ENCODE measurements around the gene BTBD17.

Gene BTBD17

DNA sequence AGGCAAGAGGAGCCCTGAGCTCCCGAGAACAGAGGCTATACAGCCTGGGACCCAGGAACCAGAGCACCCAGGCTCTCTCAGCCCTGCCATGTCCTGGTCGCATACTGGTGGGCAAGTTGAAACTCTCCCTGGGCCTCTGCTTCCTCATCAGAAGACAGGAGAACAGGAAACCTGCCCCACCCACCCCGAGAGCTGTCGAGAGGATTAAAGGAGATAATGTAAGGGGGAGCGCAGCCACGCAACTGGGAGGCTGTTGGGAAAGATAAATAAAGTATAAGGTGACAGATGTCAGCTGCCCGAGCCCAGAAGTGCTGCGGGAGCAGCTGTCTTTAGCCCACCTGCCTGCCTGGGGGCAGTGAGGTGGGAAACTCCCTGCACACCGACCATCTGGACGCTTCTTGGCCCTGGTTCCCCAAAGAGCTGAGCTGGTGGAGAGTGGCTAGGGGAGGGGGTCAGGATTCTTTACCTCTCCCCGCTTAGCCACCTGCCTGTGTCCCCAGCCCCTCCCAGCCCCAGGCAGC, 28.8 kb downstream of the BTBD17 start:
- Histone ChIP-seq H3K27me3 (ENCODE audit: control insufficient read depth in 3 of 3, insufficient read depth in 3 of 3, low read depth in 1 of 3, low read length in 3 of 3) (peaks cover 0 to 78% (median 0%) of the 10 kb centered on the region in 3 experiments), H3K23ac (ENCODE audit: low read depth, low read length, poor library complexity) (no peak overlapping the region), H3K4me3 (ENCODE audit: low read length in 2 of 2) (no peak overlapping the region), H3K4me2 (ENCODE audit: insufficient read depth, low read length, poor library complexity, severe bottlenecking) (no peak overlapping the region), H3K18ac (ENCODE audit: low read length) (peak overlapping the region; percentile 81), H3K36me3 (replicated peaks in 1 of 2; ENCODE audit: control insufficient read depth in 2 of 2, insufficient read depth in 2 of 2, low read length in 2 of 2) (no peaks in the 10 kb centered on the region), H3K9ac (ENCODE audit: low read depth, low read length, poor library complexity) (no peak overlapping the region), H3K79me1 (ENCODE audit: low read depth, low read length) (no peaks in the 10 kb centered on the region), H2BK5ac (ENCODE audit: low read length) (peak overlapping the region; percentile 85), H3K4me1 (ENCODE audit: control insufficient read depth in 2 of 2, insufficient read depth in 1 of 2, low read depth in 1 of 2, low read length in 2 of 2) (peaks cover 0 to 3% of the 10 kb centered on the region in 2 donors), H2AFZ (ENCODE audit: low read length) (no peak overlapping the region), H4K8ac (ENCODE audit: low read depth, low read length) (no peak overlapping the region), H3K4ac (ENCODE audit: low read length) (no peak overlapping the region), H2BK120ac (ENCODE audit: low read depth, low read length) (no peak overlapping the region), H2AK5ac (ENCODE audit: low read depth, low read length) (peak overlapping the region; percentile 40), H4K91ac (ENCODE audit: low read depth, low read length, poor library complexity) (no peak overlapping the region), H3K14ac (ENCODE audit: low read length) (no peak overlapping the region), H3K9me3 (replicated peaks in 1 of 2; ENCODE audit: control insufficient read depth in 2 of 2, insufficient read depth in 1 of 2, low read depth in 1 of 2, low read length in 2 of 2) (peaks cover 0 to 5% of the 10 kb centered on the region in 2 donors), H2BK12ac (ENCODE audit: low read length) (no peak overlapping the region), H3K27ac (replicated peaks; ENCODE audit: low read length) (no peak overlapping the region), H2BK15ac (ENCODE audit: low read length) (peak overlapping the region; percentile 41)
- DNase-seq (ENCODE audit: low spot score), result no peak
- no CpG with 5 or more reads among the region's 11 CpGs for WGBS, 2 donors (ENCODE audit: extremely low coverage in 2 of 2, insufficient read length in 2 of 2, insufficient replicate concordance in 1 of 2)

DNA sequence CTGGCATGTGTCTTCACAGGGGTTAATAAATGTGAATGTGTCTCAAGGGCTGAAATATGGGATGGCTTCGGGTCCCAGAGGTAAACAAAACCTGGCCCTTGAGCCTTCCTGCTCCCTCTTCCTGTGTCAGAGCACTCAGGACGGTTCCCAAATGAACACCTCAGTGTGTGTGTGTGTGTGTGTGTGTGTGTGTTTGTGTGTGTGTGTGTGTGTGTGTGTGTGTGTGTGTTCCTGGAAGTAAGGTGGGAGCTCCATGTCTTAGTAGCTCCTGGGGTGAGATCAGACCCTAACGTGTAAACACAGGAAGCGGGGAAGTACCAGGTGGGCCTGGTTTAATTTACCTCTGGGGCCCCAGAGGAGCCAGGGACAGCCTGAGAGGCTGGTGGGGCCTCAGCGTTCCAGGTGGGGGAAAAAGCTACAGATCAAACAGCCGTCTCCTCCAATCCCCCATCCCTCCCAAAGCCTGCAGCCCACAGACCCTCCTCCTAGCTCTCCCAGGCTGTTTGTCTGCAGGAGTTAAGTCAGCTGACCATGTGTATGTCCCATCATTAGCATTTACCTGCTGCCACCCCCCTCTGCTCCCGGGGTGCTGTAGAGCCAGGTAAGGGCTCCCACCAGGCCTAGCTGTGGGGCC, 29.5 kb downstream of the BTBD17 start:
- Histone ChIP-seq H3K14ac (ENCODE audit: low read length) (no peak overlapping the region), H3K4ac (ENCODE audit: low read length) (peak overlapping the region; percentile 55), H3K27ac (replicated peaks; ENCODE audit: low read length) (no peak overlapping the region), H4K91ac (ENCODE audit: low read depth, low read length, poor library complexity) (no peak overlapping the region), H3K18ac (ENCODE audit: low read length) (peak overlapping the region; percentile 81), H3K9ac (ENCODE audit: low read depth, low read length, poor library complexity) (no peak overlapping the region), H3K4me2 (ENCODE audit: insufficient read depth, low read length, poor library complexity, severe bottlenecking) (no peak overlapping the region), H3K79me1 (ENCODE audit: low read depth, low read length) (no peaks in the 10 kb centered on the region), H2BK5ac (ENCODE audit: low read length) (peak overlapping the region; percentile 85), H2BK120ac (ENCODE audit: low read depth, low read length) (no peak overlapping the region), H2AFZ (ENCODE audit: low read length) (no peak overlapping the region), H3K4me1 (ENCODE audit: control insufficient read depth in 2 of 2, insufficient read depth in 1 of 2, low read depth in 1 of 2, low read length in 2 of 2) (peaks cover 0 to 4% of the 10 kb centered on the region in 2 donors), H2BK15ac (ENCODE audit: low read length) (peak overlapping the region; percentile 41), H3K27me3 (ENCODE audit: control insufficient read depth in 3 of 3, insufficient read depth in 3 of 3, low read depth in 1 of 3, low read length in 3 of 3) (peaks cover 0 to 78% (median 0%) of the 10 kb centered on the region in 3 experiments), H3K9me3 (replicated peaks in 1 of 2; ENCODE audit: control insufficient read depth in 2 of 2, insufficient read depth in 1 of 2, low read depth in 1 of 2, low read length in 2 of 2) (peaks cover 0 to 5% of the 10 kb centered on the region in 2 donors), H3K36me3 (replicated peaks in 1 of 2; ENCODE audit: control insufficient read depth in 2 of 2, insufficient read depth in 2 of 2, low read length in 2 of 2) (no peaks in the 10 kb centered on the region), H2AK5ac (ENCODE audit: low read depth, low read length) (peak overlapping the region; percentile 40), H4K8ac (ENCODE audit: low read depth, low read length) (no peak overlapping the region), H3K4me3 (ENCODE audit: low read length in 2 of 2) (no peak overlapping the region), H3K23ac (ENCODE audit: low read depth, low read length, poor library complexity) (peak overlapping the region; percentile 4), H2BK12ac (ENCODE audit: low read length) (no peak overlapping the region)
- no peak for DNase-seq (ENCODE audit: low spot score)
- WGBS, 2 donors (ENCODE audit: extremely low coverage in 2 of 2, insufficient read length in 2 of 2, insufficient replicate concordance in 1 of 2), result no CpG with 5 or more reads among the region's 7 CpGs

DNA sequence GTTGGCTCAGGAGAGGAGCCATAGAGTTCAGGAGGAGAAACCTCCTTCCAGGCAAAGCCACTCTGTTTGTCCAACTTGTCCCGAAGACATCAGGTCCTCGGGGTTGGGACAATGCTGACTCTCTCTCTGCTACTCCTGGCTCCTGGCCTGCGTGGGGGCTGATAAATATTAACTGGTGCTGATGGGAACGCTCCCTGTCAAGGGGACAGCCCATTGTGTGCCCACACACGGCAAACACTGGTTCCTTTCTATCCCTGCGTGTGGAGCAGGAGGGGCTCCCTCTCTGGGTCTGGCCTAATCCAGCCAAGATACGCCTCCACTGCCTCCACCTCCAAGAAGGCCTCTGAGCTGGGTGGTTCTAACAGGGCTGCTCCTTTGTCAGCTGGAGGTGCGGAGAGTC, 31.2 kb downstream of the BTBD17 start:
- no peak for DNase-seq (ENCODE audit: low spot score)
- Histone ChIP-seq H2BK5ac (ENCODE audit: low read length) (no peak overlapping the region), H3K23ac (ENCODE audit: low read depth, low read length, poor library complexity) (no peak overlapping the region), H3K27ac (replicated peaks; ENCODE audit: low read length) (no peak overlapping the region), H3K18ac (ENCODE audit: low read length) (peak overlapping the region; percentile 6), H3K4me1 (ENCODE audit: control insufficient read depth in 2 of 2, insufficient read depth in 1 of 2, low read depth in 1 of 2, low read length in 2 of 2) (peaks cover 10 to 15% of the 10 kb centered on the region in 2 donors), H3K79me1 (ENCODE audit: low read depth, low read length) (no peaks in the 10 kb centered on the region), H3K4me3 (ENCODE audit: low read length in 2 of 2) (no peak overlapping the region), H2BK12ac (ENCODE audit: low read length) (no peak overlapping the region), H3K4me2 (ENCODE audit: insufficient read depth, low read length, poor library complexity, severe bottlenecking) (no peak overlapping the region), H3K14ac (ENCODE audit: low read length) (no peak overlapping the region), H3K27me3 (ENCODE audit: control insufficient read depth in 3 of 3, insufficient read depth in 3 of 3, low read depth in 1 of 3, low read length in 3 of 3) (peaks cover 4 to 83% (median 12%) of the 10 kb centered on the region in 3 experiments), H4K91ac (ENCODE audit: low read depth, low read length, poor library complexity) (no peak overlapping the region), H2BK120ac (ENCODE audit: low read depth, low read length) (no peak overlapping the region), H4K8ac (ENCODE audit: low read depth, low read length) (no peak overlapping the region), H2AFZ (ENCODE audit: low read length) (no peak overlapping the region), H2BK15ac (ENCODE audit: low read length) (peak overlapping the region; percentile 28), H3K9me3 (replicated peaks in 1 of 2; ENCODE audit: control insufficient read depth in 2 of 2, insufficient read depth in 1 of 2, low read depth in 1 of 2, low read length in 2 of 2) (peaks cover 0 to 5% of the 10 kb centered on the region in 2 donors), H3K9ac (ENCODE audit: low read depth, low read length, poor library complexity) (no peak overlapping the region), H3K36me3 (replicated peaks in 1 of 2; ENCODE audit: control insufficient read depth in 2 of 2, insufficient read depth in 2 of 2, low read length in 2 of 2) (no peaks in the 10 kb centered on the region), H3K4ac (ENCODE audit: low read length) (no peak overlapping the region), H2AK5ac (ENCODE audit: low read depth, low read length) (no peak overlapping the region)
- no CpG with 5 or more reads among the region's 8 CpGs for WGBS, 2 donors (ENCODE audit: extremely low coverage in 2 of 2, insufficient read length in 2 of 2, insufficient replicate concordance in 1 of 2)

DNA sequence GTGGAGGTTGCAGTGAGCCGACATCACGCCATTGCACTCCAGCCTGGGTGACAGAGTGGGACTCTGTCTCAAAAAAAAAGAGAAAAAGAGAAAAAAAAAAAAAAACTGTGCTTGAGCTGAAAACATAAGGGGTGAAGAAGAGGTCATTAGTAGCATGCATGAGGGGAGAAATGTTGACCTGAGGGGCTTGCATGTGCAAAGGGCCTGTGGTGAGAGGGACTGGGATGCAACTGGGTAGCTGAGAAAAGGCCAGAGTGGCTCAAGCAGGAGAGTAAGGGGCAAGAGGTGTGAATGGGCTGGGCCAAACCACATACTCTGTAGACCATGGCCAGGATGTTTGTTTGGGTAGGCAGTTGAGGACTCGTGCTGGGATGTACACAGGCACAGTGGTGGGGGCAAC, 32.3 kb downstream of the BTBD17 start:
- no peaks in the 10 kb centered on the region for H3K36me3 ChIP-seq (replicated peaks in 1 of 2; ENCODE audit: control insufficient read depth in 2 of 2, insufficient read depth in 2 of 2, low read length in 2 of 2)
- H3K27me3 ChIP-seq (ENCODE audit: control insufficient read depth in 3 of 3, insufficient read depth in 3 of 3, low read depth in 1 of 3, low read length in 3 of 3), result peaks cover 6 to 83% (median 19%) of the 10 kb centered on the region in 3 experiments
- no peak overlapping the region for H3K27ac ChIP-seq (replicated peaks; ENCODE audit: low read length)
- peak overlapping the region; percentile 23 for H2AK5ac ChIP-seq (ENCODE audit: low read depth, low read length)
- no peak overlapping the region for H3K4me3 ChIP-seq (ENCODE audit: low read length in 2 of 2)
- no peak overlapping the region for H2AFZ ChIP-seq (ENCODE audit: low read length)
- no peak overlapping the region for H3K4me2 ChIP-seq (ENCODE audit: insufficient read depth, low read length, poor library complexity, severe bottlenecking)
- H3K23ac ChIP-seq (ENCODE audit: low read depth, low read length, poor library complexity), result no peak overlapping the region
- H2BK5ac ChIP-seq (ENCODE audit: low read length), result peak overlapping the region; percentile 8
- no peak overlapping the region for H3K9ac ChIP-seq (ENCODE audit: low read depth, low read length, poor library complexity)
- no peak for DNase-seq (ENCODE audit: low spot score)
- H3K14ac ChIP-seq (ENCODE audit: low read length), result no peak overlapping the region
- H4K8ac ChIP-seq (ENCODE audit: low read depth, low read length), result no peak overlapping the region
- peaks cover 0 to 4% of the 10 kb centered on the region in 2 donors for H3K9me3 ChIP-seq (replicated peaks in 1 of 2; ENCODE audit: control insufficient read depth in 2 of 2, insufficient read depth in 1 of 2, low read depth in 1 of 2, low read length in 2 of 2)
- no peak overlapping the region for H2BK12ac ChIP-seq (ENCODE audit: low read length)
- no peak overlapping the region for H2BK15ac ChIP-seq (ENCODE audit: low read length)
- H3K18ac ChIP-seq (ENCODE audit: low read length), result peak overlapping the region; percentile 33
- no peak overlapping the region for H3K4ac ChIP-seq (ENCODE audit: low read length)
- H3K79me1 ChIP-seq (ENCODE audit: low read depth, low read length), result no peaks in the 10 kb centered on the region
- WGBS, 2 donors (ENCODE audit: extremely low coverage in 2 of 2, insufficient read length in 2 of 2, insufficient replicate concordance in 1 of 2), result no CpG with 5 or more reads among the region's 3 CpGs
- no peak overlapping the region for H2BK120ac ChIP-seq (ENCODE audit: low read depth, low read length)
- no peak overlapping the region for H4K91ac ChIP-seq (ENCODE audit: low read depth, low read length, poor library complexity)
- H3K4me1 ChIP-seq (ENCODE audit: control insufficient read depth in 2 of 2, insufficient read depth in 1 of 2, low read depth in 1 of 2, low read length in 2 of 2), result peaks cover 10 to 15% of the 10 kb centered on the region in 2 donors
